HG03565 (cell line): ENCODE results near the gene PLB1.

ENCODE experiments used
- ATAC-seq: cut with Tn5 transposase; IDR thresholded peaks from one replicate; pipeline ENCODE4 v1.9.1; 2021; ENCODE audit warnings: mild to moderate bottlenecking, moderate library complexity; ENCODE audit not compliant: unreplicated experiment

The PLB1 gene

GRCh38 chr2:28639836-28640235 lies 144.0 kb downstream of the PLB1 start:
- ATAC-seq, result no peak

- no peak for ATAC-seq
Measured at GRCh38 chr2:28640260-28640907, 144.5 kb downstream of the PLB1 start.

- no peak for ATAC-seq
Measured at GRCh38 chr2:28640908-28641300, 145.0 kb downstream of the PLB1 start.

GRCh38 chr2:28642796-28643195 lies 146.9 kb downstream of the PLB1 start:
- ATAC-seq, result no peak

GRCh38 chr2:28643327-28643726 lies 147.5 kb downstream of the PLB1 start:
- no peak for ATAC-seq

GRCh38 chr2:28643911-28644334 lies 148.1 kb downstream of the PLB1 start:
- no peak for ATAC-seq

- ATAC-seq, result no peak
Measured at GRCh38 chr2:28644760-28645159, 148.9 kb downstream of the PLB1 start.

GRCh38 chr2:28645553-28645952 lies 149.7 kb downstream of the PLB1 start:
- no peak for ATAC-seq

GRCh38 chr2:28647682-28648081 lies 151.8 kb downstream of the PLB1 start:
- no peak for ATAC-seq

- ATAC-seq, result no peak
Measured at GRCh38 chr2:28648147-28648546, 152.3 kb downstream of the PLB1 start.

GRCh38 chr2:28648671-28649395 lies 153.0 kb downstream of the PLB1 start:
- ATAC-seq, result no peak

- no peak for ATAC-seq
Measured at GRCh38 chr2:28649481-28650265, 153.8 kb downstream of the PLB1 start.

GRCh38 chr2:28650266-28650584 lies 154.4 kb downstream of the PLB1 start:
- no peak for ATAC-seq

GRCh38 chr2:28652217-28652616 lies 156.4 kb downstream of the PLB1 start:
- ATAC-seq, result no peak

- ATAC-seq, result no peak
Measured at GRCh38 chr2:28653892-28654662, 158.2 kb downstream of the PLB1 start.

GRCh38 chr2:28654663-28655320 lies 158.9 kb downstream of the PLB1 start:
- no peak for ATAC-seq

- no peak for ATAC-seq
Measured at GRCh38 chr2:28656937-28657615, 161.2 kb downstream of the PLB1 start.

- ATAC-seq, result no peak
Measured at GRCh38 chr2:28658369-28658768, 162.5 kb downstream of the PLB1 start.

GRCh38 chr2:28659127-28659526 lies 163.3 kb downstream of the PLB1 start:
- no peak for ATAC-seq

- no peak for ATAC-seq
Measured at GRCh38 chr2:28661589-28662001, 165.7 kb downstream of the PLB1 start.
